GM21619 (cell line): ENCODE data around the gene SAPCD1.
"Not testable (repeated sequence)": the region's sequence is repeated elsewhere in the genome, so short reads cannot be mapped to it uniquely, and the experiment has no call there.

Experiments used
- ATAC-seq: cut with Tn5 transposase; IDR thresholded peaks from one replicate; pipeline ENCODE4 v1.9.1; 2021; ENCODE audit not compliant: unreplicated experiment

Gene SAPCD1

DNA sequence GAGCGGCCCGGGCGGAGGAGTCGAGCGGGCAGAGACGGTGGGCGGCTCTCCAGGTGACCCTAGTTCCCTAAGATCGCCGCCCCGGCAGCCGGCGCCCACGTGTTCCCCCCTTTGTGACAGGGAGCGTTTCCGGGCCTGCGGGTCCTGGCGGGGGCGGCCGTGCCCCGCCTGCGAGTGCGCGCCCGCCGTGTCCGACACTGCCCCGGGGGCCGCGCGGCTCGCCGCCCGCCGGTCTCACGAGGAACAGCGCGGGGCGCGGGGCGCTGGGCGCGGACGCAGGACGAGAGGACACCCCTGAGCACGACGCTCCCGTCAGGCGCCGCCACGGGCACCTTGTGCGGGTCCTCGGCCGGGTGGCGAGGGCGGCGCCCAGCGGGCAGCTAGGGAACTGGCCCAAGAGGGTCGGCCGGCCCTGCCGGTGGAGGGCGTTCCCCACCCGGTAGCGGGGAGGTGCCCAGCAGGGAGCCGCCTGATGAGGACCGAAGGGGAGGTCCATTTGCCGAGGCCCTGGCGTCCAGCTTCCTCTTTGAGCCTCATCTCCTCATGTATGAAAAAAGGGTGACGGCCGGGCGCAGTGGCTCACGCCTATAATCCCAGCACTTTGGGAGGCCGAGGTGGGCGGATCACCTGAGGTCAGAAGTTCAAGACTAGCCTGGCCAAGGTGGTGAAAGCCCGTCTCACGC lies 33.3 kb downstream of the SAPCD1 start, which contains the start of gene VARS1:
VARS1 (minus strand) TSS at position 137 of the 683 bp plus-strand sequence. CDS start 535 bp downstream, outside the sequence.
- peak; percentile 78 for ATAC-seq

DNA sequence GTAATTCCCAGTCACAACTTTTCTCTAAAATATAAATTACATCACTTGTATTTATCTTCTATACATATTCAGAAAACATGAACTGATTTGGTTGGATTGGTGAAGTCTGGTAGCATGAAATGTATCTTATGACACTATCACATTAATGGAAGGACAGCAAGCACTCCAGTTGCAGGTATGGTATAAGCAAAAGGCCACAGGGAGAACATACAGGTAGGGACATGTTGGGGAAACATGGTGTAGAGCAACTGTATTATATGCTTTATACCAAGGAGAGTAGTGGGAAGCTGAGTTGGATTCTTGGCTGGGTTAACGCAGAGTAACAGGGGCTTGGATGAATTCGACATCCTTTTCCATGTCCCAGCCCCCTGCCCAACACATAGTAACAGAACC lies 34.5 kb downstream of the SAPCD1 start:
- ATAC-seq: no peak

- no peak for ATAC-seq
Observed at GRCh38 chr6:31797588-31797987, 35.1 kb downstream of the SAPCD1 start.

DNA sequence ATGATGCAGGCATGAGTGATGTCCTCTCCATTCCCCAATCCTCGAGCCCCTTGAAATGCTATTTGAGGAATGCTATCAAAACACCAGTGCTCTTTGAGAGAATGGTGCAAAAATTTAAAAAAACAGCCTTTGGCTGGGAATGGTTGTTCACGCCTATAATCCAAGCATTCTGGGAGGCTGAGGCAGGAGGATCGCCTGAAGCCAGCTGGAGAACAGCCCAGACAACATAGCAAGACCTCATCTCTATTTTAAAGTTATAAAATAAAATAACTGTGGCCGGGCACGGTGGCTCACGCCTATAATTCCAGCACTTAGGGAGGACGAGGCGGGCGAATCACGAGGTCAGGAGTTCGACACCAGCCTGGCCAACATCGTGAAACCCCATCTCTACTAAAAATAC lies 37.3 kb downstream of the SAPCD1 start:
- no peak for ATAC-seq

GRCh38 chr6:31801031-31801927 lies 38.8 kb downstream of the SAPCD1 start:
- ATAC-seq: not testable (repeated sequence)

GRCh38 chr6:31805939-31806469 lies 43.5 kb downstream of the SAPCD1 start:
- ATAC-seq: peak; percentile 20

DNA sequence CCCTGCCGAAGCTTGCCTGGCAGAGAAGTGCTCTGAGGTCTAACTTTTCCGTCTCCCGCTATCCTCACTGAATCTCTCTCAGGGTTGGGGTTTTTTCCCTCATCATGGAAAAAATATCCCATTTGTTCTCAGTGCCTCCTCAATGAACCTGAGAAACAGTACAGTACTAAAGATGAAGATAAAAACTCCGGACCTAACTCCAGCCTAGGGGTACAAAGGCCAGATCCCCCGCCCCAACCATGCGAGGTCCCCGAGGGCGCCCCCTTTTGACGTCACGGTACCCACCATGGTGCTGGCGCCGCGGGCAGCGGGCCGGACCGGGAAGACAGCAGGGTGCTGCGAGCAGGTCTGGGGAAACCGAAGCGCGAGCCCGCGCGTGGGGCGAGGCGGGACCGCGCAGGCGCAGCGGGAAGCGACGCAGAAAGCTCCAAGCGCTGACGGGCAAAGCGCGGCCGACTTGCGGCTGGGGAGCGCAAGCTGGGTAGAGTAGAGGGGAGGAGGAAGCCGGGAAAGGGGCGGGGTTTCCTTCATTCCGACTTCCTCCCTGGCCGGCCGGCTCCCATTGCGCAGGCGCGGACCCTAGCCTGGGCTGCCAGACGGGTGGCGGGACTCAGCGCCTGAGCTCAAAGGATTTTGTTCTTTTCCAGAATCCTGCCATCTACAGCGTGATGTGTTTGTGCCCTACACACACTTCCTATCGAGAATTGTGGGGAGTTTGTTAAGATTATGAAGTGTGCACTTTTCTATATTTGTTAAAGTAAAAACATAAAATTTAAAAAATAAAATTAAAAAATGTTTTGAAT lies 44.2 kb downstream of the SAPCD1 start, which contains the start of gene LSM2:
LSM2 (minus strand) TSS at position 497 of the 803 bp plus-strand sequence; CDS start at position 288, 209 bp downstream.
- peak; percentile 77 for ATAC-seq

DNA sequence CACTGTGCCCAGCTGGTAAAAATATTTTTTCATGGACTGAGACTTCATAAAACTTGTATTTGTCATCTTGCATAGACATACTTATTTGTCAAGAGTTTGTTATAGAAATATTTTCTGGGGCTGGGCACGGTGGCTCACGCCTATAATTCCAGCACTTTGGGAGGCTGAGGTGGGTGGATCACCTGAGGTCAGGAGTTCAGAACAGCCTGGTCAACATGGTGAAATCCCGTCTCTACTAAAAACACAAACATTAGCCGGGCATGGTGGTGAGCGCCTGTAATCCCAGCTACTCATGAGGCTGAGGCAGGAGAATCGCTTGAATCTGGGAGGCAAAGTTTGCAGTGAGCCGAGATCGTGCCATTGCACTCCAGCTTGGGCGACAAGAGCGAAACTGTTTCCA lies 46.1 kb downstream of the SAPCD1 start:
- not testable (repeated sequence) for ATAC-seq

DNA sequence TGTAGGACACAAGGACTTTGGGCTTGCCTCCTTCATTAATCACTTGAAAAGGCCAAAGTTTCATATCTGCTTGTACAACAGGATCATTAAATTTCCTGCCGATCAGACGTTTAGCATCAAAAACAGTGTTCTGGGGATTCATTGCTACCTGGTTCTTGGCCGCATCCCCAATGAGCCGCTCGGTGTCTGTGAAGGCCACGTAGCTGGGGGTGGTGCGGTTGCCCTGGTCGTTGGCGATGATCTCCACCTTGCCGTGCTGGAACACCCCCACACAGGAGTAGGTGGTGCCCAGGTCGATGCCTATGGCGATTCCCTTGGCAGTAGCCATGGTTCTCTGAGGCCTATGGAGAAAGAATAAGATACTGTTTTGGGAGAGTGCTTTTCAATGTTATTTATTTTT lies 49.2 kb downstream of the SAPCD1 start:
- ATAC-seq: no peak

DNA sequence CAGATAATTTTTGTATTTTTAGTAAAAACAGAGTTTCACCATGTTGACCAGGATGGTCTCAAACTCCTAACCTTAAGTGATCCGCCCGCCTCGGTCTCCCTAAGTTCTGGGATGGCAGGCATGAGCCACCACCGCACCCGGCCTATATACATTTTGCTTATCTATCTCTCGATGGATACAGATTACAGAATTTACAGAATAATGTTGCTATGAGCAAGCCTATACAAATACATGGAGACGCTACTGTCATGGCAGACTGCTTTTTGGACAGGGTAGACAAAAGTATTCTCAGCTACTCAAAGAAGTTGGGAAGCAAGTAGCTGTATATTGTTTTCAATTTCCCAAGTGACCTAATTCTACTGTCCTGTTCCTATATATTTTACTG lies 51.0 kb downstream of the SAPCD1 start:
- no peak for ATAC-seq
